Smooth muscle cell (in vitro differentiated cells): Measurements from ENCODE around the gene DPH6. TPM values are rescaled to one million over a fixed set of nuclear protein-coding genes. Genes with fewer than 3 reads are reported as not detected.
"Not testable (repeated sequence)": the region's sequence is repeated elsewhere in the genome, so short reads cannot be mapped to it uniquely, and the experiment has no call there.

ENCODE experiments used
- DNase-seq: peaks from one replicate; lab custom pipeline; 2025; ENCODE audit not compliant: unreplicated experiment; lab: John Stamatoyannopoulos, UW
- H2AFZ ChIP-seq: fragments of 200-600 bp; sonication (generic); 2 replicates; pipeline ENCODE4 v1.6.0; 2016; ENCODE audit warnings: antibody characterized with exemption, low read depth, mild to moderate bottlenecking
- H3F3A ChIP-seq: fragments of 200-600 bp; sonication (generic); 2 replicates; pipeline ENCODE4 v1.6.0; 2017; ENCODE audit warnings: antibody characterized with exemption, low read depth
- H3K27ac ChIP-seq: fragments of 200-600 bp; sonication (generic); 2 replicates; pipeline ENCODE4 v1.5.1; 2016; ENCODE audit warnings: low read depth, mild to moderate bottlenecking
- H3K27me3 ChIP-seq: fragments of 200-600 bp; sonication (generic); 2 replicates; pipeline ENCODE4 v1.6.1; 2016; ENCODE audit warnings: low read depth, mild to moderate bottlenecking
- H3K36me3 ChIP-seq: fragments of 200-600 bp; sonication (generic); 2 replicates; pipeline ENCODE4 v1.5.1; 2016; ENCODE audit warnings: low read depth
- H3K4me1 ChIP-seq: fragments of 200-600 bp; sonication (generic); 2 replicates; pipeline ENCODE4 v1.5.1; 2016; ENCODE audit warnings: low read depth
- H3K4me2 ChIP-seq: fragments of 200-600 bp; sonication (generic); 2 replicates; pipeline ENCODE4 v1.6.0; 2016; ENCODE audit warnings: mild to moderate bottlenecking
- H3K4me3 ChIP-seq: fragments of 200-600 bp; sonication (generic); 2 replicates; pipeline ENCODE4 v1.5.1; 2016; ENCODE audit warnings: mild to moderate bottlenecking
- H3K79me2 ChIP-seq: fragments of 200-600 bp; sonication (generic); 2 replicates; pipeline ENCODE4 v1.6.0; 2016; ENCODE audit warnings: low read depth, mild to moderate bottlenecking
- H3K9ac ChIP-seq: fragments of 200-600 bp; sonication (generic); 2 replicates; pipeline ENCODE4 v1.6.0; 2016; ENCODE audit warnings: low read depth
- H3K9me3 ChIP-seq: fragments of 200-600 bp; sonication (generic); replicated peaks from 2 replicates; pipeline ENCODE4 v1.5.1; 2016; ENCODE audit warnings: low read depth
- H4K20me1 ChIP-seq: fragments of 200-600 bp; sonication (generic); 2 replicates; pipeline ENCODE4 v1.6.0; 2016; ENCODE audit warnings: low read depth
- WGBS: methylation state at CpG from one replicate; pipeline ENCODE4 v1.1.7; 2016; ENCODE audit warnings: low lambda C conversion rate; 5-methylcytosine and 5-hydroxymethylcytosine counted together
- polyA plus RNA-seq: library from polyadenylated mRNA; unstranded; fragments of >200 nt; fragmentation: Nextera tagmentation; extraction: Ambion mirVana; gene quantifications from 2 replicates; pipeline ENCODE4 v1.2.1, GENCODE V29; 2016
- total RNA-seq: library from RNA; depleted of rRNA; stranded (reverse); fragments of >200 nt; gene quantifications from 2 replicates; pipeline ENCODE4 v1.2.3, GENCODE V29; 2014
- TF ChIP-seq, protein P1 (sequence below): fragments of 200-600 bp; sonication (generic); IDR thresholded peaks from 2 replicates; pipeline ENCODE4 v1.5.1; 2017; ENCODE audit warnings: borderline replicate concordance, mild to moderate bottlenecking, antibody characterized with exemption; ENCODE audit not compliant: insufficient read depth, poor library complexity, severe bottlenecking

DPH6 gene
- total and polyA plus RNA-seq, 2 experiments from 2014 or later, result 4.0 to 19.9 TPM

- no peak overlapping the region for H3K4me3 ChIP-seq
- H3K9me3 ChIP-seq, result no peaks in the 10 kb centered on the region
- no peak overlapping the region for H2AFZ ChIP-seq
- H3K27me3 ChIP-seq, result no peaks in the 10 kb centered on the region
- no peak overlapping the region for H3K9ac ChIP-seq
- no peak overlapping the region for H3K27ac ChIP-seq
- H3K79me2 ChIP-seq, result no peaks in the 10 kb centered on the region
- H3K4me2 ChIP-seq, result no peak overlapping the region
- TF ChIP-seq, protein P1, sequence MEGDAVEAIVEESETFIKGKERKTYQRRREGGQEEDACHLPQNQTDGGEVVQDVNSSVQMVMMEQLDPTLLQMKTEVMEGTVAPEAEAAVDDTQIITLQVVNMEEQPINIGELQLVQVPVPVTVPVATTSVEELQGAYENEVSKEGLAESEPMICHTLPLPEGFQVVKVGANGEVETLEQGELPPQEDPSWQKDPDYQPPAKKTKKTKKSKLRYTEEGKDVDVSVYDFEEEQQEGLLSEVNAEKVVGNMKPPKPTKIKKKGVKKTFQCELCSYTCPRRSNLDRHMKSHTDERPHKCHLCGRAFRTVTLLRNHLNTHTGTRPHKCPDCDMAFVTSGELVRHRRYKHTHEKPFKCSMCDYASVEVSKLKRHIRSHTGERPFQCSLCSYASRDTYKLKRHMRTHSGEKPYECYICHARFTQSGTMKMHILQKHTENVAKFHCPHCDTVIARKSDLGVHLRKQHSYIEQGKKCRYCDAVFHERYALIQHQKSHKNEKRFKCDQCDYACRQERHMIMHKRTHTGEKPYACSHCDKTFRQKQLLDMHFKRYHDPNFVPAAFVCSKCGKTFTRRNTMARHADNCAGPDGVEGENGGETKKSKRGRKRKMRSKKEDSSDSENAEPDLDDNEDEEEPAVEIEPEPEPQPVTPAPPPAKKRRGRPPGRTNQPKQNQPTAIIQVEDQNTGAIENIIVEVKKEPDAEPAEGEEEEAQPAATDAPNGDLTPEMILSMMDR, result no peak
- no peaks in the 10 kb centered on the region for H3K36me3 ChIP-seq
- no peak for DNase-seq
- H4K20me1 ChIP-seq, result no peaks in the 10 kb centered on the region
- H3F3A ChIP-seq, result no peaks in the 10 kb centered on the region
- H3K4me1 ChIP-seq, result peaks cover 6% of the 10 kb centered on the region
- WGBS, result 53% methylated on average over 2 of the region's 2 CpGs
Measured at GRCh38 chr15:35393398-35393797, 152.6 kb downstream of the DPH6 start.

DNA sequence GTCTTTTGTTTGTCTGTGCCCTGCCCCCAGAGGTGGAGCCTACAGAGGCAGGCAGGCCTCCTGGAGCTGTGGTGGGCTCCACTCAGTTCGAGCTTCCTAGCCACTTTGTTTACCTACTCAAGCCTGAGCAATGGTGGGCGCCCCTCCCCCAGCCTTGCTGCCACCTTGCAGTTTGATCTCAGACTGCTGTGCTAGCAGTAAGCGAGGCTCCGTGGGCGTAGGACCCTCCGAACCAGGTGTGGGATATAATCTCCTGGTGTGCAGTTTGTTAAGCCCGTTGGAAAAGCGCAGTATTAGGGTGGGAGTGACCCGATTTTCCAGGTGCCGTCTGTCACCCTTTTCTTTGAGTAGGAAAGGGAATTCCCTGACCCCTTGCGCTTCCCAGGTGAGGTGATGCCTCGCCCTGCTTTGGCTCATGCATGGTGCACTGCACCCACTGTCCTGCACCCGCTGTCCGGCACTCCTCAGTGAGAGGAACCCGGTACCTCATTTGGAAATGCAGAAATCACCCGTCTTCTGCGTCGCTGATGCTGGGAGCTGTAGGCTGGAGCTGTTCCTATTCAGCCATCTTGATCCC, 154.5 kb downstream of the DPH6 start:
- H4K20me1 ChIP-seq, H2AFZ ChIP-seq, H3K4me1 ChIP-seq, H3K9ac ChIP-seq, H3K27me3 ChIP-seq, H3F3A ChIP-seq, DNase-seq, H3K36me3 ChIP-seq, H3K4me3 ChIP-seq, H3K79me2 ChIP-seq, H3K27ac ChIP-seq, H3K9me3 ChIP-seq, H3K4me2 ChIP-seq: not testable (repeated sequence)
- WGBS, result 95% methylated on average over 18 of the region's 18 CpGs

- H3K4me2 ChIP-seq, result no peak overlapping the region
- no peaks in the 10 kb centered on the region for H3K9me3 ChIP-seq
- TF ChIP-seq, protein P1, result no peak
- no peaks in the 10 kb centered on the region for H3F3A ChIP-seq
- H3K4me3 ChIP-seq, result no peak overlapping the region
- H3K36me3 ChIP-seq, result no peaks in the 10 kb centered on the region
- no peaks in the 10 kb centered on the region for H3K4me1 ChIP-seq
- no peaks in the 10 kb centered on the region for H3K79me2 ChIP-seq
- no peak overlapping the region for H2AFZ ChIP-seq
- WGBS, result 98% methylated on average over 2 of the region's 2 CpGs
- H3K9ac ChIP-seq, result no peak overlapping the region
- no peaks in the 10 kb centered on the region for H4K20me1 ChIP-seq
- H3K27me3 ChIP-seq, result no peaks in the 10 kb centered on the region
- H3K27ac ChIP-seq, result no peak overlapping the region
- DNase-seq, result no peak
Measured at GRCh38 chr15:35383506-35383905, 162.5 kb downstream of the DPH6 start.

DNA sequence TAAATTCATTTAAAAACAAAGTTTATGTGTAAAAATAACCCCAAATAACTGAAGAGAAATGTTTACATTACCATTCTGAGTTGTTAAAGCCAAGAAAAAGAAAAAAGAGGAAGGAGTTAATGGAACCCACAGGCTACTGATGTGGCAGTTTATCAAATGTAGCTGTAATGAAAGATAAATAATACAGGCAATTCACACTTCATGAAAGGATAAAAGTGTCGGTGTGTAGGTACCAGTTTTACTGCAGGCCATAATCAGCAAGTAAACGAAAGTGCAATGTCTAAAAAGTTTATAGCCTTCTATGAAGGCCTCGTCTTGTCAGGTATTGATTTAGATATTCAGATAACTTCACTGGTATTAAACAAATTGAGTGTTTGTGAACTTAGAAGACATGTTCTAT, 164.6 kb downstream of the DPH6 start:
- no peaks in the 10 kb centered on the region for H3K79me2 ChIP-seq
- no peaks in the 10 kb centered on the region for H3K27me3 ChIP-seq
- 39% methylated on average over 3 of the region's 3 CpGs for WGBS
- H4K20me1 ChIP-seq, result no peaks in the 10 kb centered on the region
- no peak overlapping the region for H3K27ac ChIP-seq
- H3F3A ChIP-seq, result no peaks in the 10 kb centered on the region
- no peak overlapping the region for H3K4me3 ChIP-seq
- DNase-seq, result no peak
- TF ChIP-seq, protein P1, result no peak
- H3K4me2 ChIP-seq, result no peak overlapping the region
- H3K36me3 ChIP-seq, result no peaks in the 10 kb centered on the region
- no peaks in the 10 kb centered on the region for H3K4me1 ChIP-seq
- no peaks in the 10 kb centered on the region for H3K9me3 ChIP-seq
- no peak overlapping the region for H2AFZ ChIP-seq
- no peak overlapping the region for H3K9ac ChIP-seq
